Osteocyte (in vitro differentiated cells): ENCODE data around the gene CABP5. TPM values are rescaled to one million over a fixed set of nuclear protein-coding genes. Genes with fewer than 3 reads are reported as not detected.

Experiments used
- total RNA-seq: library from RNA; stranded (reverse); gene quantifications from 2 replicates; pipeline ENCODE4 v1.2.1, GENCODE V29; 2021

Gene CABP5
- total RNA-seq, 1 donor from 2014 or later: not detected

Other genes starting within 250 kb of the CABP5 start
- not detected in 2 replicates for gene TPRX1, start 239.5 kb downstream of the CABP5 start, total RNA-seq
- gene CRX, start 222.1 kb downstream of the CABP5 start, total RNA-seq: not detected in 2 replicates
- gene TPRX2, start 184.8 kb downstream of the CABP5 start, total RNA-seq: not detected in 2 replicates
- not detected in 2 replicates for gene SULT2A1, start 157.8 kb downstream of the CABP5 start, total RNA-seq
- gene BSPH1, start 51.9 kb downstream of the CABP5 start, total RNA-seq: not detected in 2 replicates
- not detected in 2 replicates for gene ELSPBP1, start 49.4 kb downstream of the CABP5 start, total RNA-seq
- 4.8 and 5.5 TPM in 2 replicates for gene PLA2G4C, start 66.7 kb upstream of the CABP5 start, total RNA-seq
- 19.0 and 23.0 TPM in 2 replicates for gene LIG1, start 126.3 kb upstream of the CABP5 start, total RNA-seq
- gene ZSWIM9, start 126.6 kb upstream of the CABP5 start, total RNA-seq: 5.7 and 6.6 TPM in 2 replicates
- 36.4 and 38.0 TPM in 2 replicates for gene CARD8, start 211.8 kb upstream of the CABP5 start, total RNA-seq
- 0.97 and 0.99 TPM in 2 replicates for gene ZNF114, start 226.0 kb upstream of the CABP5 start, total RNA-seq